IPS-18c (cell line): ENCODE data around the gene SAMD9.

Experiments
- H3K4me3 ChIP-seq: 2 replicates; pipeline ENCODE4 v1.7.0; 2013; ENCODE audit warnings: low read depth, mild to moderate bottlenecking, low read length, moderate library complexity; ENCODE audit not compliant: insufficient read depth
- H3K9me3 ChIP-seq: one replicate; pipeline ENCODE4 v1.6.1; 2013; ENCODE audit warnings: mild to moderate bottlenecking, low read length, moderate library complexity; ENCODE audit not compliant: control insufficient read depth, insufficient read depth

SAMD9 gene

GRCh38 chr7:93117852-93118530 is at the start of gene SAMD9:
Gene SAMD9, minus strand, starts transcription at chr7:93117979. Its CDS starts 11,882 bp downstream, at chr7:93106097.
- H3K4me3 ChIP-seq: no peak within 1 kb of the TSS

GRCh38 chr7:93165447-93165846 is 47.7 kb upstream of the SAMD9 start:
- H3K9me3 ChIP-seq: no peaks in the 10 kb centered on the region
- no peak overlapping the region for H3K4me3 ChIP-seq

More at GRCh38 chr7:93117852-93118530, at the start of gene SAMD9:
- H3K9me3 ChIP-seq: no peaks in the 10 kb centered on the region

DNA sequence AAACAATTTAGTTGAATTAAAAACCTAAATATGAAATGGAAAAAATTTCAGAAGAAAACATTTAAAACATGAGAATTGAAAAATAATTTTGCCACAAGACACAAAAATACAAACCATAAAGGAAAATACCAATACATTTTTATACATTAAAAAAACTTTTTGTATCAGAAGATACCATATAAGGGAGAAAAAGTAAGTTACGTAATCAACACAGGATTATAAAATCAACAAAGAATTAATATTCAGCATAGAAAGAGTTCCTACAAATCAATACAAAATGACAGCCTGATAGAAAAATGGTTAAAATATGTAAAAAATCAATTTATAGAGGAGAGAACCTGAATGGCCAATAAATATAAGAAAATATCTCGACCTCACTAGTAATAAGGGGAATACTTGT is 47.0 kb upstream of the SAMD9 start:
- Histone ChIP-seq H3K9me3 (no peaks in the 10 kb centered on the region), H3K4me3 (no peak overlapping the region)

- H3K9me3 ChIP-seq: no peaks in the 10 kb centered on the region
- H3K4me3 ChIP-seq: no peak overlapping the region
These were observed 43.5 kb upstream of the SAMD9 start for GRCh38 chr7:93161181-93161762.

- no peaks in the 10 kb centered on the region for H3K9me3 ChIP-seq
- no peak overlapping the region for H3K4me3 ChIP-seq
These were observed 42.6 kb upstream of the SAMD9 start for GRCh38 chr7:93160410-93160809.

GRCh38 chr7:93159490-93159889 is 41.7 kb upstream of the SAMD9 start:
- Histone ChIP-seq H3K4me3 (no peak overlapping the region), H3K9me3 (no peaks in the 10 kb centered on the region)

DNA sequence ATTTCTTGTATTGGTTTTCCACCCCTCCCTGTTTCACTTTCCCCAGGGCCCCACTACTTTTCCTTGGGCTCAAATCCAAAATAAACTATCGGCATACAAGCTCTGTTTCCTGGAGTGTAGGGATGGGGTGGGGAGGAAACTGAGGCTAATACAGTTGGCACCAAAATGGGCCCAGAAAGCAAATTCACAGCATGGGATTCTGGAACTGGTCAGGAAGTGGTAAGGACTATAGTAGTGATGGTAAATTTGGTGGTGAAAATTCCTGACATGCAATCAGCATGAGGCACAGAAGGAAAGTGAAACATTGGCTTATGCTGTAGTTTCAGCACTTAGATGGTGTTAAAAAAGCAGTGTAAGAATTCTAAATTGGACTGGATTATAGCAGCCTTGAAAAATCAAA is 39.1 kb upstream of the SAMD9 start:
- Histone ChIP-seq H3K4me3 (no peak overlapping the region), H3K9me3 (no peaks in the 10 kb centered on the region)

DNA sequence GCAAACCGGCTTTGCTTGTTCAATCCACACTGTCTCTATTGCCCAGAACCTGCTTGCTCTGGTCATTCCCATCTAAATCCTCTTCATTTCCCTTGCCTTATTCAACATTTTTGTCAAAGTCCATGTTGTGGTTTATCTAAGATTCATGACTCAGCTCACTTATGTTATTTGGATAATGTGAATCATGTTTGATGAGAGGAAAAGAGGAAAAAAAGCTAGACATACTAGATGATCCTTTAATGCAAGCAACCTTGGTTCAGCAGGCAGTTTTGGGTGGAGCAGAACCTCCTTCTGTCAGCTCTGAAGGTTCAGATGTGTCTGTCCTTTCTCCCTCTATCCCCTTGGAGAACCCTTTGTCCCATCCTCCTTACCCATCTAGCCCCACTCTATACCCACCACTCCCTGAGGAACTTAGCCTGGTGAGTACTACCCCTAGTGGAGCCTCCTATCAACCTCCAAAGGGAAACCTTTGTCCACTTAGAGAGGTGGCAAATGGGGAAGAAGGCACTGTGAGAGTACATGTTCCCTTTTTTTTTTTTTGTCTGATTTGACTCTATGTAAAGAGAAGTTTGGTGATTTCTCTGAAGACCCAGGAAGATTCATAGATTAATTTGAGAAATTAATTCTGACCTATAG is 32.5 kb upstream of the SAMD9 start:
- Histone ChIP-seq H3K9me3 (no peaks in the 10 kb centered on the region), H3K4me3 (no peak overlapping the region)

- H3K9me3 ChIP-seq: no peaks in the 10 kb centered on the region
- H3K4me3 ChIP-seq: no peak overlapping the region
These were observed 30.9 kb upstream of the SAMD9 start for GRCh38 chr7:93148727-93149126.

DNA sequence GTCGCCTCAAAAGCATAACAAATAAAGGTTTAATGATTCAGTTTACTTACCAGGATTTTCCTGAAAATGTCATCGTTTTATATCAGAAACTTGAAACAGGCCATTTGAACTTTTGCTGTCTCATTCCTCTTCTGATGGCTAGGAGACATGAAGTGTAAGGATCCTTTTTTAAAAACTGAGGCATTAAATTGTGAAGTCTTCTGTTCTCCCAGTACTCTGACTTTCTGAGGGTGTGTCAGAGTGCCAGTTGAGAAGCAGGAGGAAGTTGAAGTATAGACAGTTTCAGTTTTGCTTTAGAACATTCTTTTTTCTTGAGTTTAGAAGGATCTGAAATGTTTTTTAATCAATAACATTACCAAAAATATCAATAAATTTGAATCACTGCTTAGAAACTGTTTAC is 30.4 kb upstream of the SAMD9 start, which contains the start of gene SAMD9L:
TSS of gene SAMD9L (minus strand) at position 242 of the 400 bp plus-strand sequence. CDS start 12,414 bp downstream, outside the sequence.
- no peak within 1 kb of the TSS for H3K4me3 ChIP-seq
- no peaks in the 10 kb centered on the region for H3K9me3 ChIP-seq

DNA sequence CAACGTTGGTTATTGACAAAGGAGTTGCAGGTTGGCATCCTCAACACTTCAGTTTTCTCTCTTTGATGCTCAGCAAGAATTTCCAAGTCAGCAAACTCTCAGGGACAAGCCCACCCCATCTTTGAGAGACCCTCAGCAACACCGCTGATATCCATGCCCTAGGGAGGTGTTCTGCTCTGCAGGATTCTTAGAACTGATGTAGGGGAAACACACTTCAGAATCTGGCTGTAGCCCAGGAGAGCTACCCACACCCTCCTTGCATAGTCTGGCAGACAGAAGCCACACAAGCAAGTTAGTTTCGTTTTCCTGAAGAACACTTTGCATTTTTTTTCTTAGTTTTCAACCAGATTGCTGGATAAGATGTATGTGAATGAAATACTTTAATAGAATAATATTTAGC is 29.6 kb upstream of the SAMD9 start:
- Histone ChIP-seq H3K9me3 (no peaks in the 10 kb centered on the region), H3K4me3 (no peak overlapping the region)

GRCh38 chr7:93146472-93147141 is 28.8 kb upstream of the SAMD9 start:
- Histone ChIP-seq H3K9me3 (no peaks in the 10 kb centered on the region), H3K4me3 (no peak overlapping the region)

DNA sequence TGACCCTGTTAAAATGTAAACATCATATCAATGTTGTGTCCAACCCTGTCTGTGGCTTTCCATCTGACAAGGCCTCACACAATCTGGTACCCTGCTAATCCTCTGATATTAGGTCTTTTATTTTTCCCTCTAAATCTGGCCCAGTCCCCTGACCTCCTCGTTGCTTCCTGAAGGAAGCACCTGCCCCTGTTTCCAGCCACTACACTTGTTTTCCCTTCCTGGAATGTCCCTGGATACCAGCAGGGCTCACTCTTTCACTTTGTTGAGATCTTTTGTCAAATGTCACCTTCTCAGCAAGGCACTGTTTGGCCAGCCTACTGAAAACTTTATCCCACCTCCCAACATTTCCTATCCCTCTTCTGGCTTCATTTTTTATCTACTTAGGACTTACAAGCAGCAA is 28.3 kb upstream of the SAMD9 start:
- no peak overlapping the region for H3K4me3 ChIP-seq
- H3K9me3 ChIP-seq: no peaks in the 10 kb centered on the region

- Histone ChIP-seq H3K9me3 (no peaks in the 10 kb centered on the region), H3K4me3 (no peak overlapping the region)
These were observed 27.6 kb upstream of the SAMD9 start for GRCh38 chr7:93145354-93145753.

- Histone ChIP-seq H3K9me3 (no peaks in the 10 kb centered on the region), H3K4me3 (no peak overlapping the region)
These were observed 24.3 kb upstream of the SAMD9 start for GRCh38 chr7:93142127-93142526.

GRCh38 chr7:93140582-93141191 is 22.9 kb upstream of the SAMD9 start:
- H3K4me3 ChIP-seq: no peak overlapping the region
- no peaks in the 10 kb centered on the region for H3K9me3 ChIP-seq

GRCh38 chr7:93138576-93138975 is 20.8 kb upstream of the SAMD9 start:
- Histone ChIP-seq H3K9me3 (no peaks in the 10 kb centered on the region), H3K4me3 (no peak overlapping the region)
